Measurements from ENCODE around the gene PATE2. TPM values are rescaled to one million over a fixed set of nuclear protein-coding genes. Genes with fewer than 3 reads are reported as not detected.

The PATE2 gene
- total RNA-seq, 1 experiment from 2014 or later: not detected

Other genes with a start within 250 kb of the PATE2 start
- 88.4 and 100 TPM in 2 replicates for gene EI24, start 209.4 kb downstream of the PATE2 start, total RNA-seq (2014; rRNA removed)
- 172 and 180 TPM in 2 replicates for gene STT3A, start 186.0 kb downstream of the PATE2 start, total RNA-seq (2014; rRNA removed)
- gene CHEK1, start 153.7 kb downstream of the PATE2 start, total RNA-seq (2014; rRNA removed): 61.2 and 63.4 TPM in 2 replicates
- gene ACRV1, start 98.0 kb downstream of the PATE2 start, total RNA-seq (2014; rRNA removed): not detected in 2 replicates
- not detected in 2 replicates for gene PATE1, start 32.5 kb downstream of the PATE2 start, total RNA-seq (2014; rRNA removed)
- not detected in 2 replicates for gene PATE3, start 9.3 kb upstream of the PATE2 start, total RNA-seq (2014; rRNA removed)
- not detected in 2 replicates for gene PATE4, start 54.5 kb upstream of the PATE2 start, total RNA-seq (2014; rRNA removed)
- gene HYLS1, start 108.8 kb upstream of the PATE2 start, total RNA-seq (2014; rRNA removed): 14.2 and 18.0 TPM in 2 replicates
- gene PUS3, start 124.4 kb upstream of the PATE2 start, total RNA-seq (2014; rRNA removed): 7.5 and 16.6 TPM in 2 replicates
- gene DDX25, start 125.7 kb upstream of the PATE2 start, total RNA-seq (2014; rRNA removed): under 0.01 TPM in 1 of 2 replicates, not detected in the other
- not detected in 2 replicates for gene VSIG10L2, start 167.2 kb upstream of the PATE2 start, total RNA-seq (2014; rRNA removed)